ENCODE measurements around the gene SLC5A10.

DNA sequence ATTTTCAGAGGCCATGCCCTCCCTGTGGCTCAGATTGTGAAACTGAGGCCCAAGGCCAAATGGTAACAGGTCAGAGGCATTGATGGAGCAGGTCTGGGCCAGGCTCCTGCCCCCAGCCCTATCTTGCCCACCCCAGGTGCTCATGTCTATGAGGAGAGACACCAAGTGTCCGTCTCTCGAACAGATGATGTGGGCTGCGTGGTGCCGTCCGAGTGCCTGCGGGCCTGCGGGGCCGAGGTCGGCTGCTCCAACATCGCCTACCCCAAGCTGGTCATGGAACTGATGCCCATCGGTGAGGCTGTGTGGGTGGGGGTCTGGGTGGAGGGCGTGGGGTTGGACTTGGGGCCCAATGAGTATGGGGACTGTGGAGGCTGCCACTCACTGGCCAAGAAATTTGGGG lies 61.3 kb downstream of the SLC5A10 start:
- TF ChIP-seq, protein P1, sequence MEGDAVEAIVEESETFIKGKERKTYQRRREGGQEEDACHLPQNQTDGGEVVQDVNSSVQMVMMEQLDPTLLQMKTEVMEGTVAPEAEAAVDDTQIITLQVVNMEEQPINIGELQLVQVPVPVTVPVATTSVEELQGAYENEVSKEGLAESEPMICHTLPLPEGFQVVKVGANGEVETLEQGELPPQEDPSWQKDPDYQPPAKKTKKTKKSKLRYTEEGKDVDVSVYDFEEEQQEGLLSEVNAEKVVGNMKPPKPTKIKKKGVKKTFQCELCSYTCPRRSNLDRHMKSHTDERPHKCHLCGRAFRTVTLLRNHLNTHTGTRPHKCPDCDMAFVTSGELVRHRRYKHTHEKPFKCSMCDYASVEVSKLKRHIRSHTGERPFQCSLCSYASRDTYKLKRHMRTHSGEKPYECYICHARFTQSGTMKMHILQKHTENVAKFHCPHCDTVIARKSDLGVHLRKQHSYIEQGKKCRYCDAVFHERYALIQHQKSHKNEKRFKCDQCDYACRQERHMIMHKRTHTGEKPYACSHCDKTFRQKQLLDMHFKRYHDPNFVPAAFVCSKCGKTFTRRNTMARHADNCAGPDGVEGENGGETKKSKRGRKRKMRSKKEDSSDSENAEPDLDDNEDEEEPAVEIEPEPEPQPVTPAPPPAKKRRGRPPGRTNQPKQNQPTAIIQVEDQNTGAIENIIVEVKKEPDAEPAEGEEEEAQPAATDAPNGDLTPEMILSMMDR (IDR thresholded peaks at IDR 0.05) = no peak
- TF ChIP-seq EP300 (IDR thresholded peaks at IDR 0.05) = no peak

All from ovary (tissue), 3 donors.